Neural progenitor cell (in vitro differentiated cells): Measurements from ENCODE around the gene USP13.
A peak's percentile ranks its signal among the peaks of the same experiment; 100 is the strongest.

Experiments
- EZH2 ChIP-seq: fragments of 200-600 bp; sonication (generic); IDR thresholded peaks from 2 replicates; pipeline ENCODE4 v1.6.1; 2017; ENCODE audit warnings: antibody characterized with exemption, mild to moderate bottlenecking, moderate library complexity
- EZH2phosphoT487 ChIP-seq: fragments of 200-600 bp; sonication (generic); IDR thresholded peaks from 2 replicates; pipeline ENCODE4 v1.6.1; 2017; ENCODE audit warnings: antibody characterized with exemption
- TF ChIP-seq, protein P1 (sequence below): fragments of 200-600 bp; sonication (generic); IDR thresholded peaks from 2 replicates; pipeline ENCODE4 v1.5.1; 2017; ENCODE audit warnings: antibody characterized with exemption, mild to moderate bottlenecking

DNA sequence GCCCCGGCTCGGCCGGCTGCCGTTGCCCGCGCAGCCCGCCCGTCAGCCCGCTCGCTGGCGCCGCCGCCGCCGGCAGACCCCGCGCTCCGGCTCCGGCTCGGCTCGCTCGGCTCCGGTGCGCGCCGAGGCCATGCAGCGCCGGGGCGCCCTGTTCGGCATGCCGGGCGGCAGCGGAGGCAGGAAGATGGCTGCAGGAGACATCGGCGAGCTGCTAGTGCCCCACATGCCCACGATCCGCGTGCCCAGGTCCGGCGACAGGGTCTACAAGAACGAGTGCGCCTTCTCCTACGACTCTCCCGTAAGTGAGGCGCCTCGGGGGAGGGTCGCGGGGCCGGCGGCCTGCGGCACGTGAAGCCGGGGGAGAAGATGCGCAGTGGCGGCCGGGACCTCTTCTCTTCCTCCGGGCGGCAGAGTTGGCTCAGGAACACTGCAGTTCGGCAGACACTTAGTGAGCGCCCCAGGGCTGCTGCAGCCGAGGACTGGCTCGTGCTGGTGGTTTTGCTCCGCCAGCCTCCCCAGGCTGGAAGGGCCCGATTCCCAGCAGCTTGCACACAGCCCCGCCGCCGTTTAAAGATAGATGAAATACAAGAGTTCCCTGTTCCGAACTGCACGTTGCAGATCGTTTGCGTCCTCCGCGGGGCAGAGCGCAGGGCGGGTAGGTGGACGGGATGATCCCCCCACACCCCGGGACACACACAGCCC lies 407 bp downstream of the USP13 start:
- TF ChIP-seq, protein P1, sequence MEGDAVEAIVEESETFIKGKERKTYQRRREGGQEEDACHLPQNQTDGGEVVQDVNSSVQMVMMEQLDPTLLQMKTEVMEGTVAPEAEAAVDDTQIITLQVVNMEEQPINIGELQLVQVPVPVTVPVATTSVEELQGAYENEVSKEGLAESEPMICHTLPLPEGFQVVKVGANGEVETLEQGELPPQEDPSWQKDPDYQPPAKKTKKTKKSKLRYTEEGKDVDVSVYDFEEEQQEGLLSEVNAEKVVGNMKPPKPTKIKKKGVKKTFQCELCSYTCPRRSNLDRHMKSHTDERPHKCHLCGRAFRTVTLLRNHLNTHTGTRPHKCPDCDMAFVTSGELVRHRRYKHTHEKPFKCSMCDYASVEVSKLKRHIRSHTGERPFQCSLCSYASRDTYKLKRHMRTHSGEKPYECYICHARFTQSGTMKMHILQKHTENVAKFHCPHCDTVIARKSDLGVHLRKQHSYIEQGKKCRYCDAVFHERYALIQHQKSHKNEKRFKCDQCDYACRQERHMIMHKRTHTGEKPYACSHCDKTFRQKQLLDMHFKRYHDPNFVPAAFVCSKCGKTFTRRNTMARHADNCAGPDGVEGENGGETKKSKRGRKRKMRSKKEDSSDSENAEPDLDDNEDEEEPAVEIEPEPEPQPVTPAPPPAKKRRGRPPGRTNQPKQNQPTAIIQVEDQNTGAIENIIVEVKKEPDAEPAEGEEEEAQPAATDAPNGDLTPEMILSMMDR: no peak
- TF ChIP-seq EZH2phosphoT487: peak; percentile 3
- peak; percentile 8 for TF ChIP-seq EZH2
